ENCODE data around the gene TMPRSS13.
A peak's percentile ranks its signal among the peaks of the same experiment; 100 is the strongest.

Gene TMPRSS13

DNA sequence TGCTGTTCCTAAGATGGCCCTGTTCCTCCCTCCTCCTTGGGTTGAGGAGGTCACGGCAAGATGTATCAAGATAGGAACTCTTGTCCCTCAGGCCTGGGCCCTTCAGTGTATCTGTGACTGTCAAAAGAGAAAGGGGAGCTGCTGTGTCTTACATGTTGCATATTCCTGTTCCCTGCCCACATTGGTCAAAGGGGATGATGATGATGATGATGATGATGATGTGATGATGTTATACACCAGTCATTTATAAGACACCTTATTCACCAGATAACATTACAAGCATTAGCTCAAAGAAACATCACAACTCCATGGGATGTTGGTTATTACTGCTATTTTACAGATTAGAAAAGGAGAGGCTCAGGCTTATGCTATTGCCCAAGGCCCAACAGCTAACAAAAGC lies 66.4 kb downstream of the TMPRSS13 start:
- no peak overlapping the region for H3K4me3 ChIP-seq (ENCODE audit: severe bottlenecking)
- H3K9me3 ChIP-seq (ENCODE audit: severe bottlenecking), result peaks cover 2% of the 10 kb centered on the region
- H3K4me1 ChIP-seq (ENCODE audit: insufficient read depth, poor library complexity, severe bottlenecking), result no peaks in the 10 kb centered on the region
- no peak overlapping the region for H3K27ac ChIP-seq (ENCODE audit: poor library complexity, severe bottlenecking)
- H3K36me3 ChIP-seq (ENCODE audit: low read depth), result no peaks in the 10 kb centered on the region
- TF ChIP-seq, protein P1, sequence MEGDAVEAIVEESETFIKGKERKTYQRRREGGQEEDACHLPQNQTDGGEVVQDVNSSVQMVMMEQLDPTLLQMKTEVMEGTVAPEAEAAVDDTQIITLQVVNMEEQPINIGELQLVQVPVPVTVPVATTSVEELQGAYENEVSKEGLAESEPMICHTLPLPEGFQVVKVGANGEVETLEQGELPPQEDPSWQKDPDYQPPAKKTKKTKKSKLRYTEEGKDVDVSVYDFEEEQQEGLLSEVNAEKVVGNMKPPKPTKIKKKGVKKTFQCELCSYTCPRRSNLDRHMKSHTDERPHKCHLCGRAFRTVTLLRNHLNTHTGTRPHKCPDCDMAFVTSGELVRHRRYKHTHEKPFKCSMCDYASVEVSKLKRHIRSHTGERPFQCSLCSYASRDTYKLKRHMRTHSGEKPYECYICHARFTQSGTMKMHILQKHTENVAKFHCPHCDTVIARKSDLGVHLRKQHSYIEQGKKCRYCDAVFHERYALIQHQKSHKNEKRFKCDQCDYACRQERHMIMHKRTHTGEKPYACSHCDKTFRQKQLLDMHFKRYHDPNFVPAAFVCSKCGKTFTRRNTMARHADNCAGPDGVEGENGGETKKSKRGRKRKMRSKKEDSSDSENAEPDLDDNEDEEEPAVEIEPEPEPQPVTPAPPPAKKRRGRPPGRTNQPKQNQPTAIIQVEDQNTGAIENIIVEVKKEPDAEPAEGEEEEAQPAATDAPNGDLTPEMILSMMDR (IDR thresholded peaks at IDR 0.05; ENCODE audit: poor library complexity, severe bottlenecking), result no peak
- DNase-seq (ENCODE audit: low spot score) (no peak), ATAC-seq (ENCODE audit: low read depth) (no peak)
- H3K27me3 ChIP-seq (ENCODE audit: insufficient read depth, poor library complexity, severe bottlenecking), result no peaks in the 10 kb centered on the region

DNA sequence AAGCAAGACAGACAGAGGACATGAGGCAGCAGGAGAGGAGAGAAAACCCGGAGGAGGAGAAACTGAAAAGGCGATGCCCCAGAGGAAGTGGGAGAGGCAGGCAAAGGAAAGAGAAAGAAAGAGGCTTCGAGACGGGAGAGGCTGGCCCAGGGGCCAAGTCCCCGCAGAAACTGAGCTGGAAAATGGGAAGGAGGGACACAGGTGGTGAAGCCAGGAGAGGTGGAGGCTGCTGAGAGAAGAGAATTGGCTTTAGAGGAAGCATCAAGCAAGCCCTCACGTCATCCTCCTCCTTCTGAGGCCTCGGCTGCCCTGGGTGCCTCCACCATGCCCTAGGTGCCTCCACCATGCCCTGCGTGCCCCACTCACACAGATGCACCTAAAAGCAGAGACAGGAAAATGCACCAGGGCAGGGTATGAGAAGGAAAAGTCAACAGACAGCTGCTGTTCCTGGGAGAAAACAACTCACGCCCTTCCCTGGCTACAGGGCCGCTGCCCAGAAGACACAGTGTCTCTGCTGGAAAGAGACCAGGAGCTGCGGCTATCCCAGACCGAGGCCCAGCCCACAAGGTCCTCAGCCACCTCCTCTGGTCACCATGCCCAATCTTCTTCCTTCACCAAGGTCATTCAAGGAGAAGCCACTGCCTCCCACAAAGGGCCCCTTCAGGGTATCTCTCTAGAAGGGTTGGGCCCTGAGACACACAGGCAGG lies 67.0 kb downstream of the TMPRSS13 start:
- Histone ChIP-seq H3K36me3 (ENCODE audit: low read depth) (no peaks in the 10 kb centered on the region), H3K9me3 (ENCODE audit: severe bottlenecking) (peaks cover 2% of the 10 kb centered on the region), H3K4me3 (ENCODE audit: severe bottlenecking) (no peak overlapping the region), H3K27me3 (ENCODE audit: insufficient read depth, poor library complexity, severe bottlenecking) (no peaks in the 10 kb centered on the region), H3K4me1 (ENCODE audit: insufficient read depth, poor library complexity, severe bottlenecking) (no peaks in the 10 kb centered on the region), H3K27ac (ENCODE audit: poor library complexity, severe bottlenecking) (no peak overlapping the region)
- ATAC-seq (ENCODE audit: low read depth), result no peak
- no peak for DNase-seq (ENCODE audit: low spot score)
- TF ChIP-seq, protein P1 (IDR thresholded peaks at IDR 0.05; ENCODE audit: poor library complexity, severe bottlenecking), result no peak

DNA sequence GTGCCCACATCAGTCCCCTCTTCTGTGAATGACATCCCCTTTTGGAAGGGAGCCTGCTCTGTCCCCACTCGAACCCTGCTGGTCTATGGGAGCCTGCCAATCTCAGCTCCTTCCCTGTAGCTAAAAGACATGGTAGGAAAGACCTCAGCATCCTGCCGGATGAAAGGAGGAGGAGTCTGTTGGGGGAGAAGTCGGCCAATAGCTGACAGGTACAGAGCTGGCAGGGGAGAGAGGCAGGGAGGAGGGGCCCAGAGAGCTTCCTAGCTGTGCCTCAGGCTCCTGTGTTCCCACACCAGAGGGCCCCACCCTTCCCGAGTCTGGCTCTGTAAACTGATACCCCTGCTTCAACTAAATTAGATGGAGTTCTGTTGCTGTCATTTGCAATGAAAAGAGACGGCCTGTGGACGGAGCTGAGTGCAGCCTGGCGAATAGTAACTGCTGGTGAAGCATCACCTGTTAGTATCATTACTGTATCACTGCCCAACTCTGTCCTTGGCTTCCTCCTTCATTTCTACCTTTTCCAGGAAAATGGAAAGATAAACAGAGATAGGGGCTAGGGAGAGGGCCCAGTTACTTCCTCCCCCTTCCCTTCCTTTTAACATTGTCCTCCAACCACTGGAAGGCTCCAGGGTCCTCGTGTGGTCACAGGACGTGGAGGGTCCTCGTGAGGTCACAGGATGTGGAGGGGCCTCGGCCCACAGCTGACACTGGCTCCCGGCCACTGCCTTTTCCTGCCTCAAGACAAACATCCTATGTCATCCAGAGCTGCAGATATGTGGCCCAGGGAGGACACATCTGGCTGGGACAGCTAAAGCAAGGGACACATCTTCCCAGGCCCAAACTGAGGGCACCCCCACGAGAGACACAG lies 67.8 kb downstream of the TMPRSS13 start:
- Histone ChIP-seq H3K9me3 (ENCODE audit: severe bottlenecking) (peaks cover 2% of the 10 kb centered on the region), H3K4me3 (ENCODE audit: severe bottlenecking) (no peak overlapping the region), H3K4me1 (ENCODE audit: insufficient read depth, poor library complexity, severe bottlenecking) (no peaks in the 10 kb centered on the region), H3K27ac (ENCODE audit: poor library complexity, severe bottlenecking) (no peak overlapping the region), H3K27me3 (ENCODE audit: insufficient read depth, poor library complexity, severe bottlenecking) (no peaks in the 10 kb centered on the region), H3K36me3 (ENCODE audit: low read depth) (no peaks in the 10 kb centered on the region)
- TF ChIP-seq, protein P1 (IDR thresholded peaks at IDR 0.05; ENCODE audit: poor library complexity, severe bottlenecking), result no peak
- DNase-seq (ENCODE audit: low spot score), result no peak
- ATAC-seq (ENCODE audit: low read depth), result peak; percentile 75

DNA sequence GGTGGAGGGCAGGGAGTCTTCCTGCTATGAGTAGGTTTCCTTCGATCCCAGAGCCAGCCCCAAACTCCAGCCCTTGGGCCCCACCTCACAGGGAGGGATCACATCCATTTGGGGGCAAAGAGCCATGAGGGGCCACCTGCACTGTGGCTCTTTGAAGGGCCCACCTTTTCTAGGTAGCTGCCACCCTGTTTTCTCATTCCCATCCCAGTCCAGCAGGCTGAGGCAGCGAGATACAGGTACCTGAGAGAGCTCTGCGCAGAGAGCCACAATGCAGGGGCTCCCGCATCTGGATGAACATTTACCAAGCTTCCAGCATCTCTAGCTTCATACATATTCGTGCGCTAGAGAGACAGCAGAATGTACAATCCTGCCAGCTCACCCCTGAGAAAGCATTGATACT lies 69.1 kb downstream of the TMPRSS13 start:
- Histone ChIP-seq H3K4me1 (ENCODE audit: insufficient read depth, poor library complexity, severe bottlenecking) (no peaks in the 10 kb centered on the region), H3K9me3 (ENCODE audit: severe bottlenecking) (peaks cover under 1% of the 10 kb centered on the region), H3K4me3 (ENCODE audit: severe bottlenecking) (no peak overlapping the region), H3K27me3 (ENCODE audit: insufficient read depth, poor library complexity, severe bottlenecking) (no peaks in the 10 kb centered on the region), H3K27ac (ENCODE audit: poor library complexity, severe bottlenecking) (no peak overlapping the region), H3K36me3 (ENCODE audit: low read depth) (no peaks in the 10 kb centered on the region)
- ATAC-seq (ENCODE audit: low read depth) (no peak), DNase-seq (ENCODE audit: low spot score) (no peak)
- TF ChIP-seq, protein P1 (IDR thresholded peaks at IDR 0.05; ENCODE audit: poor library complexity, severe bottlenecking), result no peak

Data from RWPE2 (cell line).